Breast epithelium (tissue), 4 donors: Measurements from ENCODE around the gene RHOT1. TPM values are rescaled to one million over a fixed set of nuclear protein-coding genes. Genes with fewer than 3 reads are reported as not detected.
"Not testable (repeated sequence)": the region's sequence is repeated elsewhere in the genome, so short reads cannot be mapped to it uniquely, and the experiment has no call there.

Experiments
- DNase-seq, 2 donors: peaks; one replicate each; pipeline ENCODE4 v3.0.0-alpha.2; 2019; ENCODE audit warnings: low spot score in 2 of 2
- H3K27ac ChIP-seq, 2 donors: fragments of 200-600 bp; sonication (generic) in 1 of 2; one replicate each; pipeline ENCODE4 v1.5.1; 2016 to 2019; ENCODE audit warnings: mild to moderate bottlenecking in 1 of 2
- H3K27me3 ChIP-seq, 2 donors: fragments of 200-600 bp; sonication (generic) in 1 of 2; one replicate each; pipeline versions ENCODE4 v1.5.1 to v1.6.0; 2017 to 2019; ENCODE audit warnings: control low read depth in 1 of 2, mild to moderate bottlenecking in 1 of 2
- H3K36me3 ChIP-seq: fragments of 200-600 bp; one replicate; pipeline ENCODE4 v1.5.1; 2019
- H3K4me1 ChIP-seq, 2 donors: fragments of 200-600 bp; sonication (generic); one replicate each; pipeline ENCODE4 v1.5.1; 2016 to 2019; ENCODE audit warnings: control low read depth in 1 of 2
- H3K4me3 ChIP-seq, 3 donors: fragments of 200-600 bp; sonication (generic); 1 replicate in 2 of 3; 2 replicates in 1 of 3; pipeline ENCODE4 v1.5.1; 2016 to 2019; ENCODE audit warnings: mild to moderate bottlenecking in 3 of 3, moderate library complexity in 2 of 3
- H3K9me3 ChIP-seq, 2 donors: fragments of 200-600 bp; sonication (generic) in 1 of 2; one replicate each; pipeline ENCODE4 v1.5.1; 2016 to 2019; ENCODE audit warnings: control low read depth in 1 of 2
- POLR2A ChIP-seq: fragments of 450-650 bp; IDR thresholded peaks from one replicate; pipeline ENCODE4 v1.6.1; 2016; ENCODE audit warnings: antibody characterized with exemption, mild to moderate bottlenecking, moderate library complexity
- POLR2AphosphoS5 ChIP-seq, 3 donors: sonication (generic); formaldehyde crosslinking; IDR thresholded peaks; one replicate each; pipeline ENCODE4 v1.6.1; 2017; ENCODE audit warnings: antibody characterized with exemption in 3 of 3
- intact Hi-C: fragments of 100-400 bp; cut with DNase I; formaldehyde crosslinking; loops from one replicate; pipeline ENCODE4 v1.15.1; 2023; ENCODE audit warnings: low total_unique reads
- total RNA-seq, 3 donors: library from RNA; depleted of rRNA; stranded (reverse); fragments of >200 nt; gene quantifications; one replicate each; pipeline ENCODE4 v1.1.0, GENCODE V29; 2016
- TF ChIP-seq, protein P1 (sequence below), 3 donors: fragments of 450-650 bp; IDR thresholded peaks; one replicate each; pipeline ENCODE4 v1.5.1; 2016 to 2017; ENCODE audit warnings: antibody characterized with exemption in 3 of 3, mild to moderate bottlenecking in 3 of 3, moderate library complexity in 3 of 3

RHOT1 gene
- total RNA-seq, 3 donors from 2014 or later = 62.9 to 74.6 (median 72.0) TPM

- H3K27me3 ChIP-seq, H3K36me3 ChIP-seq, H3K27ac ChIP-seq, H3K4me3 ChIP-seq, DNase-seq, H3K9me3 ChIP-seq, H3K4me1 ChIP-seq, intact Hi-C loops: not testable (repeated sequence)
- TF ChIP-seq, protein P1, sequence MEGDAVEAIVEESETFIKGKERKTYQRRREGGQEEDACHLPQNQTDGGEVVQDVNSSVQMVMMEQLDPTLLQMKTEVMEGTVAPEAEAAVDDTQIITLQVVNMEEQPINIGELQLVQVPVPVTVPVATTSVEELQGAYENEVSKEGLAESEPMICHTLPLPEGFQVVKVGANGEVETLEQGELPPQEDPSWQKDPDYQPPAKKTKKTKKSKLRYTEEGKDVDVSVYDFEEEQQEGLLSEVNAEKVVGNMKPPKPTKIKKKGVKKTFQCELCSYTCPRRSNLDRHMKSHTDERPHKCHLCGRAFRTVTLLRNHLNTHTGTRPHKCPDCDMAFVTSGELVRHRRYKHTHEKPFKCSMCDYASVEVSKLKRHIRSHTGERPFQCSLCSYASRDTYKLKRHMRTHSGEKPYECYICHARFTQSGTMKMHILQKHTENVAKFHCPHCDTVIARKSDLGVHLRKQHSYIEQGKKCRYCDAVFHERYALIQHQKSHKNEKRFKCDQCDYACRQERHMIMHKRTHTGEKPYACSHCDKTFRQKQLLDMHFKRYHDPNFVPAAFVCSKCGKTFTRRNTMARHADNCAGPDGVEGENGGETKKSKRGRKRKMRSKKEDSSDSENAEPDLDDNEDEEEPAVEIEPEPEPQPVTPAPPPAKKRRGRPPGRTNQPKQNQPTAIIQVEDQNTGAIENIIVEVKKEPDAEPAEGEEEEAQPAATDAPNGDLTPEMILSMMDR (IDR thresholded peaks at IDR 0.05) = peak in 1 of 3 donors; percentile 37
These were observed 6.7 kb upstream of the RHOT1 start for GRCh38 chr17:32135497-32136117.

DNA sequence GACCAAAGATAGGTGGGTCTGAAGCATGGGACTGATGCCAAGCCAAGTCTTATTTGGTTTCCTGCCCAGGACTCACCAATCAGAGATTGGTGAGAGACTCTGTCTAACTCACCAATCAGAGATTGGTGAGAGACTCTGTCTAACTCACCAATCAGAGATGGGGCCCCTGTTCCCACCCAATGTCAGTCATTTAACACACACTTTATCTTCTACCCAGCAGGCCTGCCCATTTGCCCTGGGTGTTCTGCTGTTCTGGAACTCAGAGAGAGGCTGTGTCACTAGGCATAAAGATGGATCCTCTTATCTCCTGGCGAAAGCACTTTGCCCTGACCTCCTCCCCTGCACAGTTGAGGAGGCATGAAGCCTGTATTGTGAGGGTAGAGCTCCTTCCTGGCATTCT, 5.4 kb upstream of the RHOT1 start:
- H3K27ac ChIP-seq = no peak overlapping the region
- TF ChIP-seq POLR2AphosphoS5 (IDR thresholded peaks at IDR 0.05) = no peak
- TF ChIP-seq POLR2A = no peak
- TF ChIP-seq, protein P1 (IDR thresholded peaks at IDR 0.05) = no peak
- H3K4me3 ChIP-seq = no peak overlapping the region
- no peak for DNase-seq
- H3K36me3 ChIP-seq = no peaks in the 10 kb centered on the region
- intact Hi-C loops = no loop called here
- peaks cover 4 to 6% of the 10 kb centered on the region in 2 donors for H3K9me3 ChIP-seq
- no peaks in the 10 kb centered on the region for H3K4me1 ChIP-seq
- no peaks in the 10 kb centered on the region for H3K27me3 ChIP-seq

- H3K9me3 ChIP-seq, H3K4me3 ChIP-seq, H3K27me3 ChIP-seq, DNase-seq, H3K4me1 ChIP-seq, H3K36me3 ChIP-seq, intact Hi-C loops, H3K27ac ChIP-seq: not testable (repeated sequence)
These were observed 2.8 kb upstream of the RHOT1 start for GRCh38 chr17:32139504-32139903.

- DNase-seq = no peak
- intact Hi-C loops = no loop called here
- no peaks in the 10 kb centered on the region for H3K36me3 ChIP-seq
These were observed 1.0 kb upstream of the RHOT1 start for GRCh38 chr17:32141258-32141657.

DNA sequence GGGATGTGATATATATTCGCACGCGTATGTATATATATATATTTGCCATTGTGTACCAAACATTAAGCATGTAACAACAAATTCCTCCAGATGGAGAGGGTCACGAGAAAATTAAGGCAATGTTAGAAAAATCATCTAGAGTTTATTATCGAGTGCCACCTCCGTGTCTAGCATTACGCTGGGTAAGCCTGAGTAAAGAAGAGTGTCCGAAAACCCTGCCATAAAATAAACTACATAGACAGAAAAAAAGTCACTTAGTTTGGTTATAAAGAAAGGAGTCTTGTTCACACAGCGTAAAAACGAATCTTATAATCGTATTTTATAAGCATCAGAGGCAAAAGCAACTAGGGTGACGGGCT, 644 bp upstream of the RHOT1 start:
- peaks cover 0 to 7% of the 10 kb centered on the region in 2 donors for H3K4me1 ChIP-seq
- H3K36me3 ChIP-seq = no peaks in the 10 kb centered on the region
- H3K27ac ChIP-seq = peak overlapping the region; percentile 90 to 96
- no peaks in the 10 kb centered on the region for H3K27me3 ChIP-seq
- peak overlapping the region; percentile 98 to 99 (median 99) for H3K4me3 ChIP-seq
- H3K9me3 ChIP-seq = no peaks in the 10 kb centered on the region
- TF ChIP-seq, protein P1 (IDR thresholded peaks at IDR 0.05) = no peak
- no peak for TF ChIP-seq POLR2A
- TF ChIP-seq POLR2AphosphoS5 (IDR thresholded peaks at IDR 0.05) = no peak
- intact Hi-C loops = loop anchor here (2.0 kb wide), 1 partner anchor 135 kb away; the partner anchor contains the start of gene LRRC37B
- no peak for DNase-seq

More at GRCh38 chr17:32141258-32141657, 1.0 kb upstream of the RHOT1 start:
- Histone ChIP-seq H3K9me3 (no peaks in the 10 kb centered on the region), H3K4me1 (peaks cover 0 to 7% of the 10 kb centered on the region in 2 donors), H3K4me3 (peak overlapping the region; percentile 98 to 99 (median 99)), H3K27ac (peak overlapping the region; percentile 90 to 96), H3K27me3 (no peaks in the 10 kb centered on the region)
- TF ChIP-seq POLR2AphosphoS5 (IDR thresholded peaks at IDR 0.05) (no peak), POLR2A (no peak)
- TF ChIP-seq, protein P1 (IDR thresholded peaks at IDR 0.05) = no peak
